HepG2 (cell line): ENCODE measurements around the gene SLC25A14. TPM values are rescaled to one million over a fixed set of nuclear protein-coding genes. Genes with fewer than 3 reads are reported as not detected.

Source experiments
- ATAC-seq: fragments of 200-7000 bp; cut with Tn5 transposase; 3 replicates; pipeline ENCODE4 v1.9.1; 2020; ENCODE audit warnings: mild to moderate bottlenecking, moderate library complexity
- BruUV-seq: library from RNA; stranded (reverse); fragments of 400-500 nt; replicated peaks from 2 replicates; lab custom pipeline; 2021; lab: Mats Ljungman, UMichigan
- CTCF ChIA-PET: fragments of 300-600 bp; formaldehyde crosslinking; extraction: SDS; loops from one replicate; lab custom pipeline; 2021; ENCODE audit warnings: low total read pairs, inconsistent platforms, low intra/inter-chr PET ratio; lab: Yijun Ruan, JAX
- POLR2A ChIA-PET: fragments of 350-600 bp; sonication (Branson Sonifier 250); formaldehyde crosslinking; loops from one replicate; lab custom pipeline; 2020; ENCODE audit warnings: antibody characterized with exemption, inconsistent platforms; lab: Yijun Ruan, JAX
- DNase-seq: peaks from one replicate; pipeline ENCODE4 v3.0.0-alpha.2; 2015; ENCODE audit warnings: low spot score
- FAIRE-seq: peaks from 3 replicates; lab custom pipeline; 2011; peaks lifted over from hg19 to GRCh38; lab: Jason Lieb, UNC
- H2AFZ ChIP-seq: one replicate; pipeline ENCODE4 v1.6.1; 2011; ENCODE audit warnings: low read length, inconsistent platforms
- H3K27ac ChIP-seq: fragments of 300-600 bp; 3 replicates; pipeline ENCODE4 v1.8.0; 2011; ENCODE audit warnings: mixed run types, mild to moderate bottlenecking, mixed read lengths, low read length, inconsistent platforms; ENCODE audit not compliant: insufficient read depth; ENCODE audit errors: extremely low read length
- H3K27me3 ChIP-seq, 2 experiments: fragments of 200-600 bp in 1 of 2; 2 replicates in 1 of 2; 3 replicates in 1 of 2; pipeline versions ENCODE4 v1.6.0 to v1.8.0; 2011; ENCODE audit warnings: low read length in 2 of 2, mild to moderate bottlenecking in 2 of 2, moderate library complexity in 2 of 2, inconsistent platforms in 1 of 2; ENCODE audit not compliant: insufficient read depth in 2 of 2, control insufficient read depth in 1 of 2
- H3K36me3 ChIP-seq, 2 experiments: fragments of 200-600 bp in 1 of 2; replicated peaks in 1 of 2; 2 replicates in 1 of 2; 3 replicates in 1 of 2; pipeline versions ENCODE4 v1.5.1 to v1.8.0; 2011; ENCODE audit warnings: low read length in 2 of 2, inconsistent platforms in 1 of 2; ENCODE audit not compliant: insufficient read depth in 2 of 2, control insufficient read depth in 1 of 2
- H3K4me1 ChIP-seq: 2 replicates; pipeline ENCODE4 v1.5.1; 2012; ENCODE audit warnings: low read length, inconsistent platforms; ENCODE audit not compliant: insufficient read depth
- H3K4me2 ChIP-seq: 2 replicates; pipeline ENCODE4 v1.6.0; 2011; ENCODE audit warnings: low read depth, low read length, inconsistent platforms
- H3K4me3 ChIP-seq, 3 experiments: fragments of 200-600 bp in 1 of 3; sonication (generic), shearing (Covaris generic) in 1 of 3; replicated peaks in 1 of 3; 2 replicates each; pipeline ENCODE4 v1.5.1; 2011 to 2016; ENCODE audit warnings: low read length in 3 of 3, inconsistent platforms in 2 of 3, low read depth in 2 of 3, mild to moderate bottlenecking in 2 of 3, control low read depth in 1 of 3, mixed read lengths in 1 of 3; ENCODE audit not compliant: insufficient read depth in 1 of 3
- H3K79me2 ChIP-seq: one replicate; pipeline ENCODE4 v1.6.1; 2011; ENCODE audit warnings: low read length, inconsistent platforms; ENCODE audit not compliant: insufficient read depth
- H3K9ac ChIP-seq: 2 replicates; pipeline ENCODE4 v1.6.0; 2011; ENCODE audit warnings: mild to moderate bottlenecking, low read depth, low read length, inconsistent platforms; ENCODE audit not compliant: insufficient read depth
- H3K9me3 ChIP-seq: 2 replicates; pipeline ENCODE4 v1.5.1; 2012; ENCODE audit warnings: mild to moderate bottlenecking, low read length
- H4K20me1 ChIP-seq: 2 replicates; pipeline ENCODE4 v1.6.0; 2011; ENCODE audit warnings: inconsistent platforms, mild to moderate bottlenecking, low read length, moderate library complexity; ENCODE audit not compliant: insufficient read depth
- BHLHE40 ChIP-seq: IDR thresholded peaks from 2 replicates; pipeline ENCODE4 v1.6.1; 2011; ENCODE audit warnings: low read length, improper control_type of control experiment
- KMT2B ChIP-seq: IDR thresholded peaks from 2 replicates; pipeline ENCODE4 v1.6.1; 2016; ENCODE audit warnings: missing genetic modification reagents, missing compliant biosample characterization
- MEF2D ChIP-seq: sonication (generic); formaldehyde crosslinking; IDR thresholded peaks from 2 replicates; pipeline ENCODE4 v1.5.1; 2020; ENCODE audit warnings: mild to moderate bottlenecking, missing genetic modification reagents
- NFE2 ChIP-seq: sonication (generic); formaldehyde crosslinking; IDR thresholded peaks from 2 replicates; pipeline ENCODE4 v1.4.0; 2020; ENCODE audit warnings: missing genetic modification reagents
- NFIC ChIP-seq: IDR thresholded peaks from 2 replicates; pipeline ENCODE4 v1.6.1; 2012; ENCODE audit warnings: mild to moderate bottlenecking, low read length, inconsistent platforms
- NFKB2 ChIP-seq: sonication (generic); formaldehyde crosslinking; IDR thresholded peaks from 2 replicates; pipeline ENCODE4 v1.4.0; 2020; ENCODE audit warnings: missing genetic modification reagents, borderline replicate concordance
- PITX1 ChIP-seq: sonication (generic); formaldehyde crosslinking; IDR thresholded peaks from 2 replicates; pipeline ENCODE4 v1.5.1; 2020; ENCODE audit warnings: mild to moderate bottlenecking, missing genetic modification reagents
- RBM39 ChIP-seq: fragments of 200-400 bp; formaldehyde crosslinking; IDR thresholded peaks from one replicate; pipeline ENCODE4 v1.6.1; 2018; ENCODE audit warnings: antibody characterized with exemption, mild to moderate bottlenecking, low read depth, low read length; ENCODE audit not compliant: poor library complexity, severe bottlenecking
- ZNF12 ChIP-seq: sonication (generic); formaldehyde crosslinking; IDR thresholded peaks from 2 replicates; pipeline ENCODE4 v1.5.0; 2020; ENCODE audit warnings: missing genetic modification reagents
- ZNF841 ChIP-seq: sonication (generic); formaldehyde crosslinking; IDR thresholded peaks from 2 replicates; pipeline ENCODE4 v1.8.1; 2023; ENCODE audit warnings: missing genetic modification reagents, borderline replicate concordance
- WGBS: methylation state at CpG from one replicate; pipeline ENCODE4 v1.1.6; 2017; ENCODE audit warnings: low lambda C conversion rate; 5-methylcytosine and 5-hydroxymethylcytosine counted together
- in situ Hi-C: cut with HindIII; loops from 2 replicates; pipeline ENCODE4 v1.10.0; 2017; ENCODE audit warnings: low pct_unique_long_range_greater_than_20kb; ENCODE audit not compliant: extremely low pct_ligation_motif_present
- intact Hi-C: fragments of 100-400 bp; cut with micrococcal nuclease; formaldehyde crosslinking; loops from one replicate; pipeline ENCODE4 v1.10.0; 2022; ENCODE audit not compliant: unreplicated experiment
- polyA plus RNA-seq, 8 experiments: library from polyadenylated mRNA; depleted of rRNA in 3 of 8; stranded (reverse) in 7 of 8; unstranded in 1 of 8; fragments of >200 nt; fragmentation: Illumina TruSeq in 4 of 8; extraction: Trizol in 4 of 8; gene quantifications; 2 replicates each; pipeline versions ENCODE4 v1.2.1 to v1.2.3, GENCODE V29; 2011 to 2016; ENCODE audit warnings: low read depth in 4 of 8, missing spikeins in 1 of 8, mixed read lengths in 1 of 8; ENCODE audit not compliant: insufficient read depth in 1 of 8
- total RNA-seq, 5 experiments: library from RNA; depleted of rRNA; stranded (reverse); fragments of >200 nt; fragmentation: Illumina TruSeq; extraction: Trizol; gene quantifications; 2 replicates each; pipeline ENCODE4 v1.2.3, GENCODE V29; 2016; ENCODE audit warnings: low read depth in 1 of 5
- TF ChIP-seq, protein P1 (sequence below): IDR thresholded peaks from 2 replicates; pipeline ENCODE4 v1.6.1; 2018; ENCODE audit warnings: missing genetic modification reagents, mild to moderate bottlenecking, missing compliant biosample characterization
- TF ChIP-seq, protein P2 (sequence below): fragments of 450-650 bp; IDR thresholded peaks from 2 replicates; pipeline ENCODE4 v1.6.1; 2017
- TF ChIP-seq, protein P3 (sequence below): sonication (generic); formaldehyde crosslinking; IDR thresholded peaks from 2 replicates; pipeline ENCODE4 v1.8.1; 2023; ENCODE audit warnings: mild to moderate bottlenecking, inconsistent platforms, moderate library complexity, missing genetic modification reagents, borderline replicate concordance
- TF ChIP-seq, protein P4 (sequence below): sonication (generic); formaldehyde crosslinking; IDR thresholded peaks from 2 replicates; pipeline ENCODE4 v1.5.0; 2020; ENCODE audit warnings: mild to moderate bottlenecking, low read depth, missing genetic modification reagents, borderline replicate concordance

SLC25A14 gene
- total and polyA plus RNA-seq, 2 of the 13 experiments (the other 11 are each of a cell fraction or from before 2014, with no cell fraction given): 14.0 to 15.6 TPM

DNA sequence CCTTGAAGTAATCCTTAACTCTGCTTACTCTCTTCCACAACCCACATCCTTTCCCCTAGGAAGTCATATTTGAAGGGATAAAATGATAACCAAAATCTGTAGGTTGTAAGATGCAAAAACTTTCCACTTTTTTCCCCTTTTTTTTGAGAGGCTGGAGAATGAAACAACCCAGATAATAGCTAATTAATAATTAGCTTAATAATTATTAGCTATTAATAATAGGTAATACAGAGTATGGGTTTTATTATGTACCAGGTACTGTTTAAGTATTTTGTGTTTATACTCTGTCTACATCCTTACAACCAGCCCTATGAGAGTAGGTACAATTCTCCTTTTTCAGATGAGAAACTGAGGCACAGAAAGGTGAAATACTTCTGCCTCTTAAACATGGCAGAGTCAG is 36.4 kb downstream of the SLC25A14 start:
- no peak for FAIRE-seq
- in situ Hi-C loops (no loop called here), intact Hi-C loops (no loop called here)
- no TSS peak for BruUV-seq
- Histone ChIP-seq H3K4me1 (no peaks in the 10 kb centered on the region), H2AFZ (no peak overlapping the region), H3K4me3 (no peak overlapping the region), H3K9ac (no peak overlapping the region), H3K9me3 (no peaks in the 10 kb centered on the region), H3K79me2 (no peaks in the 10 kb centered on the region), H3K27me3 (no peaks in the 10 kb centered on the region), H3K36me3 (no peaks in the 10 kb centered on the region), H4K20me1 (no peaks in the 10 kb centered on the region), H3K4me2 (no peak overlapping the region), H3K27ac (no peak overlapping the region)
- TF ChIP-seq, protein P1, sequence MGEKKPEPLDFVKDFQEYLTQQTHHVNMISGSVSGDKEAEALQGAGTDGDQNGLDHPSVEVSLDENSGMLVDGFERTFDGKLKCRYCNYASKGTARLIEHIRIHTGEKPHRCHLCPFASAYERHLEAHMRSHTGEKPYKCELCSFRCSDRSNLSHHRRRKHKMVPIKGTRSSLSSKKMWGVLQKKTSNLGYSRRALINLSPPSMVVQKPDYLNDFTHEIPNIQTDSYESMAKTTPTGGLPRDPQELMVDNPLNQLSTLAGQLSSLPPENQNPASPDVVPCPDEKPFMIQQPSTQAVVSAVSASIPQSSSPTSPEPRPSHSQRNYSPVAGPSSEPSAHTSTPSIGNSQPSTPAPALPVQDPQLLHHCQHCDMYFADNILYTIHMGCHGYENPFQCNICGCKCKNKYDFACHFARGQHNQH (CRISPR knock-in tag): no peak
- no peak for TF ChIP-seq KMT2B
- TF ChIP-seq ZNF12 (CRISPR knock-in tag): no peak
- TF ChIP-seq, protein P2, sequence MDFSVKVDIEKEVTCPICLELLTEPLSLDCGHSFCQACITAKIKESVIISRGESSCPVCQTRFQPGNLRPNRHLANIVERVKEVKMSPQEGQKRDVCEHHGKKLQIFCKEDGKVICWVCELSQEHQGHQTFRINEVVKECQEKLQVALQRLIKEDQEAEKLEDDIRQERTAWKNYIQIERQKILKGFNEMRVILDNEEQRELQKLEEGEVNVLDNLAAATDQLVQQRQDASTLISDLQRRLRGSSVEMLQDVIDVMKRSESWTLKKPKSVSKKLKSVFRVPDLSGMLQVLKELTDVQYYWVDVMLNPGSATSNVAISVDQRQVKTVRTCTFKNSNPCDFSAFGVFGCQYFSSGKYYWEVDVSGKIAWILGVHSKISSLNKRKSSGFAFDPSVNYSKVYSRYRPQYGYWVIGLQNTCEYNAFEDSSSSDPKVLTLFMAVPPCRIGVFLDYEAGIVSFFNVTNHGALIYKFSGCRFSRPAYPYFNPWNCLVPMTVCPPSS: no peak
- no peak for TF ChIP-seq NFKB2
- ChIA-PET CTCF (no interaction called here), POLR2A (no interaction called here)
- ATAC-seq: no peak
- no peak for DNase-seq

DNA sequence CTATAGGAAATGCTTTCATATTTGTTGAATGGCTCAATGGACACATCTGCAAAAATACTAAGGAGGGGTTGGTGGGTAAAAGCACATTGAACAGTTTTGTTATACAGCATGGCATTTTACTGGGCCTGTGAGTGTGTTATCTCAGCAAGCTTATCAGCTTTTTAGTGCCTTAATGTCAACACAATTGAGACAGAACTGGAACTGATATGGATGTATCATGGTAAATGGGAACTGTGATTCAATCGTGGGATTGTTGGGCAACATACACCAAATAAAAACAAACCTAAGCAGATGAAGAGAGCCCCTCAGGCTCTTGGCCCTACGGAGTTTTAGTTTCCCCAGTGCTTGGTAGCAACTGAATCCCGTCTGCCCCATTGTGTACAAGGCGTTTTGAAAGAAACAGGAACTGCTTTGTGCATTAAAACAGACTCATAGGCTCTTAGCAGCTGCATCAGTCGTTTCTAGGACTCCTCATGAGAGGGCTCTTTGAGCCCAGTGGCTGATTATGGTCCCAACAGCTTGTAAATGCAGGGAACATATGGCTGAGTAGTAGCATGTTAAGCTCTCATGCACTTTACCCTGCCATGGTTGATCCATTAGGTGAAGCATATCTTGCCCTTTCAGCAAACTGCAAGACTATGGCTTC is 38.4 kb downstream of the SLC25A14 start:
- Histone ChIP-seq H3K4me3 (no peak overlapping the region), H3K9me3 (no peaks in the 10 kb centered on the region), H3K4me1 (no peaks in the 10 kb centered on the region), H3K79me2 (no peaks in the 10 kb centered on the region), H2AFZ (no peak overlapping the region), H4K20me1 (no peaks in the 10 kb centered on the region), H3K27ac (no peak overlapping the region), H3K27me3 (no peaks in the 10 kb centered on the region), H3K9ac (no peak overlapping the region), H3K36me3 (no peaks in the 10 kb centered on the region), H3K4me2 (no peak overlapping the region)
- 10% methylated on average over 1 of the region's 5 CpGs for WGBS
- ATAC-seq: no peak
- ChIA-PET CTCF (no interaction called here), POLR2A (no interaction called here)
- BruUV-seq: no TSS peak
- DNase-seq: no peak
- intact Hi-C loops (no loop called here), in situ Hi-C loops (no loop called here)
- FAIRE-seq: no peak
- TF ChIP-seq NFIC: no peak
- TF ChIP-seq BHLHE40: no peak
- no peak for TF ChIP-seq ZNF841 (CRISPR knock-in tag)
- TF ChIP-seq NFE2 (CRISPR knock-in tag): no peak
- TF ChIP-seq, protein P3, sequence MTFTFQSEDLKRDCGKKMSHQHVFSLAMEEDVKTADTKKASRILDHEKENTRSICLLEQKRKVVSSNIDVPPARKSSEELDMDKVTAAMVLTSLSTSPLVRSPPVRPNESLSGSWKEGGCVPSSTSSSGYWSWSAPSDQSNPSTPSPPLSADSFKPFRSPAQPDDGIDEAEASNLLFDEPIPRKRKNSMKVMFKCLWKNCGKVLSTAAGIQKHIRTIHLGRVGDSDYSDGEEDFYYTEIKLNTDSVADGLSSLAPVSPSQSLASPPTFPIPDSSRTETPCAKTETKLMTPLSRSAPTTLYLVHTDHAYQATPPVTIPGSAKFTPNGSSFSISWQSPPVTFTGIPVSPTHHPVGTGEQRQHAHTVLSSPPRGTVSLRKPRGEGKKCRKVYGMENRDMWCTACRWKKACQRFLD (CRISPR knock-in tag): no peak
- TF ChIP-seq, protein P4, sequence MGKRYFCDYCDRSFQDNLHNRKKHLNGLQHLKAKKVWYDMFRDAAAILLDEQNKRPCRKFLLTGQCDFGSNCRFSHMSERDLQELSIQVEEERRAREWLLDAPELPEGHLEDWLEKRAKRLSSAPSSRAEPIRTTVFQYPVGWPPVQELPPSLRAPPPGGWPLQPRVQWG: no peak
- no peak for TF ChIP-seq RBM39
- no peak for TF ChIP-seq MEF2D
- TF ChIP-seq PITX1 (CRISPR knock-in tag): no peak
